ENCODE data around the gene SLC43A2. TPM values are rescaled to one million over a fixed set of nuclear protein-coding genes. Genes with fewer than 3 reads are reported as not detected.
A peak's percentile ranks its signal among the peaks of the same experiment; 100 is the strongest.
"Not testable (repeated sequence)": the region's sequence is repeated elsewhere in the genome, so short reads cannot be mapped to it uniquely, and the experiment has no call there.

The SLC43A2 gene
- total RNA-seq, 2 donors from 2014 or later = 5.1 to 7.4 TPM

DNA sequence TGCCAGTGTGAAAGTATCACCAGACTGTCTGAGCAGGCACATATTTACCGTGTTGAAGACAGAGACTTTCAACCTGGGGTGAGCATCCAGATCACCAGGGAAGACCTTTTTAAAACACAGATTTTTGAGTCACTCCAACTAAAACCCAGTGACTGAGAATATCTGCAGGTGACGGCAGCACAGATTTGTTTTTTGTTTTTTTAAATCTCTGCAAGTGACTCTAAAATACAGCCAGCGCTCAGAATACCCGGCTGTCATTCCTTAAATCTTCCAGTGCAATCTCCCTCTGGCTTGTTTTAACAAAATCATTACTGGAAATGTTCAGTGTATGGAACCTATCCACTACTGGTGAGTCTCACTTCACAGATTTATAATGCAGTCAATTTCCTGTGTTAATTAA, 92.9 kb downstream of the SLC43A2 start:
- Mint-ChIP-seq H3K4me1 (peaks cover 5% of the 10 kb centered on the region), H3K4me3 (no peak overlapping the region), H3K27ac (no peak overlapping the region), H3K36me3 (ENCODE audit: low read depth) (peaks cover 5% of the 10 kb centered on the region), H3K27me3 (no peaks in the 10 kb centered on the region)
- ATAC-seq (no peak), DNase-seq (no peak)
- H3K9me3 ChIP-seq (ENCODE audit: control insufficient read depth, low read length, poor library complexity, severe bottlenecking) = no peaks in the 10 kb centered on the region

GRCh38 chr17:1533661-1534325, 94.8 kb downstream of the SLC43A2 start:
- H3K27ac Mint-ChIP-seq = no peak overlapping the region
- no peak for DNase-seq
- peaks cover 8% of the 10 kb centered on the region for H3K36me3 Mint-ChIP-seq (ENCODE audit: low read depth)
- H3K4me3 Mint-ChIP-seq = no peak overlapping the region
- H3K27me3 Mint-ChIP-seq = no peaks in the 10 kb centered on the region
- ATAC-seq = no peak
- peaks cover 5% of the 10 kb centered on the region for H3K4me1 Mint-ChIP-seq
- H3K9me3 ChIP-seq (ENCODE audit: control insufficient read depth, low read length, poor library complexity, severe bottlenecking) = no peaks in the 10 kb centered on the region

DNA sequence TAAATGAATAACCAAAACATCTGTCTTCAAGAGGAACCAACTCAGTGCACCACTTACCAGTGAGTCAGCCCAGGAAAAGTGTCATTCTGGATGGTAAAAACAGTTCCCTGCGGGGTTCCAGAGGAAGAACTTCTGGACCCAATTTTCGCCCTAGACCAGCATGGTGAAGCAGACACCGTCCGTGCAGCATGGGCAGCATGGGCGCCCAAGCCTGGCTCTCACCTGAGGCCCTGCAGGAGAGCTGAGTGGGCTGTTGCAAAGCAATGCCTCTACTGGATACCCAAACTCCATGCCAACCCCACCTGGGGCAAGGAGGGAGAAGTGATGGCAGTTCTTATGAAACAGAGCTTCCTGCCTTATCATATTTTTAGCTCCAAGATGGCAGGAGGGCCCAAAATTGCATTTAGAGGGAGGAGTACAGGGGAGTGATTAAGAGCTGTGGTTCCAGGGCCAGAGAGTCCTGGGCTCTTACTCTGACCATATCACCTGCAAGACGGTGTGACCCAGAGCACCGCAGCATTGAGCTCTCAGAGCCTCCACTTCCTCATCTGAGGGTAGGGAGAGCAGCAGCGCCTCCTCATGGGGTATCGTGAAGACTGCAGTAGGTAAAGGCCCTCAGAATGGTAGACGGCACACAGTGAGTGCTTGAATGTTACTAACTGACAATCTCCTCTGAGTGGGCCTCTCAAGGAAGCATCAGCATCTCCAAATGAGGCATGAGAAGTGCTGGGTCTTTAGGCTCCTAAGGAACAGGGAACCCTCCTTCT, 95.6 kb downstream of the SLC43A2 start:
- H3K4me3 Mint-ChIP-seq = no peak overlapping the region
- H3K4me1 Mint-ChIP-seq = peaks cover 5% of the 10 kb centered on the region
- peaks cover 8% of the 10 kb centered on the region for H3K36me3 Mint-ChIP-seq (ENCODE audit: low read depth)
- H3K9me3 ChIP-seq (ENCODE audit: control insufficient read depth, low read length, poor library complexity, severe bottlenecking) = no peaks in the 10 kb centered on the region
- no peaks in the 10 kb centered on the region for H3K27me3 Mint-ChIP-seq
- peak in 2 of 3 donors; percentile 27 to 30 for DNase-seq
- H3K27ac Mint-ChIP-seq = peak overlapping the region; percentile 6
- ATAC-seq = peak; percentile 85

- Mint-ChIP-seq H3K27me3 (no peaks in the 10 kb centered on the region), H3K36me3 (ENCODE audit: low read depth) (peaks cover 8% of the 10 kb centered on the region), H3K27ac (peak overlapping the region; percentile 34)
Measured at GRCh38 chr17:1529863-1530262, 98.8 kb downstream of the SLC43A2 start.

DNA sequence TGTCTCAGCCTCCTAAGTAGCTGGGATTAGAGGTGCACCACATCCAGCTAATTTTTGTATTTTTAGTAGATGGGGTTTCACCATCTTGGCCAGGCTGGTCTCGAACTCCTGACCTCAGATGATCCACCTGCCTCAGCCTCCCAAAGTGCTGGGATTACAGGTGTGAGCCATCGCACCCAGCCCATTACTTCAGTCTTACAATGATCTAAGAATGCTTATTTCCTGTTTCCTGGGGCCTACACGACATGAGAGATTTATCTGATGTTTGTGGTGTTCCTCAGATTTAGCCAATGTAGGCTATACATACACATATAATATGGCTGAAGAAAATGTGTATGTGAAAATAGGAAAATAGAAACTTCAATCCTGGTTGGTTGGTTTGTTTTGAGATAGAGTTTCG, 101.8 kb downstream of the SLC43A2 start:
- peak overlapping the region; percentile 95 for H3K27ac Mint-ChIP-seq
- H3K9me3 ChIP-seq (ENCODE audit: control insufficient read depth, low read length, poor library complexity, severe bottlenecking); H3K27me3 Mint-ChIP-seq; DNase-seq; H3K36me3 Mint-ChIP-seq (ENCODE audit: low read depth): not testable (repeated sequence)
- peak overlapping the region; percentile 71 for H3K4me3 Mint-ChIP-seq
- H3K4me1 Mint-ChIP-seq = peaks cover 11% of the 10 kb centered on the region
- peak; percentile 79 for ATAC-seq

More at GRCh38 chr17:1529863-1530262, 98.8 kb downstream of the SLC43A2 start:
- no peaks in the 10 kb centered on the region for H3K9me3 ChIP-seq (ENCODE audit: control insufficient read depth, low read length, poor library complexity, severe bottlenecking)
- Mint-ChIP-seq H3K4me3 (no peak overlapping the region), H3K4me1 (peaks cover 16% of the 10 kb centered on the region)
- DNase-seq (no peak), ATAC-seq (no peak)

- Mint-ChIP-seq H3K4me1 (peaks cover 11% of the 10 kb centered on the region), H3K27ac (no peak overlapping the region), H3K27me3 (no peaks in the 10 kb centered on the region), H3K4me3 (no peak overlapping the region), H3K36me3 (ENCODE audit: low read depth) (no peaks in the 10 kb centered on the region)
- DNase-seq = no peak
- no peaks in the 10 kb centered on the region for H3K9me3 ChIP-seq (ENCODE audit: control insufficient read depth, low read length, poor library complexity, severe bottlenecking)
- no peak for ATAC-seq
Measured at GRCh38 chr17:1522626-1523025, 106.0 kb downstream of the SLC43A2 start.

- ATAC-seq (no peak), DNase-seq (no peak)
- Mint-ChIP-seq H3K4me1 (peaks cover 2% of the 10 kb centered on the region), H3K36me3 (ENCODE audit: low read depth) (no peaks in the 10 kb centered on the region), H3K4me3 (no peak overlapping the region), H3K27me3 (no peaks in the 10 kb centered on the region), H3K27ac (peak overlapping the region; percentile 21)
- H3K9me3 ChIP-seq (ENCODE audit: control insufficient read depth, low read length, poor library complexity, severe bottlenecking) = no peaks in the 10 kb centered on the region
Measured at GRCh38 chr17:1521086-1521640, 107.5 kb downstream of the SLC43A2 start.

DNA sequence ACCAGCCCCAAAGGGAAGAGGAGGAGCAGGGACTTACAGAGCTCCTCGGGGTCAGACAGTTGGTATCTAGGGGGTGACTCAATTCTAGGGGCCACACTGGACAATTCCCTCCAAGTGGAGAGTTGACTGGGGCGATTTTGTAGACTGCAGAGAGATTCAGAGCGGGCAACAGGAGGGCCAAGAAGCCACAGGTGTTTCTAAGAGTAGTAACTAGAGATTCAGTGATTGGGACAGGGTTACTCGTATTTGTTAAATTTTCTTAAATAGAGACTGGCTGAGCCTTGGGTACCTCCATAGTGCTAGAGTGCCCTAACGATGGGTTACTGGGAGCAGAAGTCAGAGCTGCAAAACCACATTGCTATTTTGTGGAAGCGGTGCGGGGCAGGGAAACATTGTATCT, 109.0 kb downstream of the SLC43A2 start:
- DNase-seq (no peak), ATAC-seq (no peak)
- Mint-ChIP-seq H3K36me3 (ENCODE audit: low read depth) (no peaks in the 10 kb centered on the region), H3K27ac (peak overlapping the region; percentile 9), H3K4me3 (no peak overlapping the region), H3K4me1 (peaks cover 9% of the 10 kb centered on the region), H3K27me3 (no peaks in the 10 kb centered on the region)
- H3K9me3 ChIP-seq (ENCODE audit: control insufficient read depth, low read length, poor library complexity, severe bottlenecking) = no peaks in the 10 kb centered on the region

Other genes with a start within 250 kb of the SLC43A2 start
- 100 to 1,000 TPM; 142 to 146 TPM for gene YWHAE, start 228.6 kb downstream of the SLC43A2 start, total RNA-seq
- gene CRK, start 172.6 kb downstream of the SLC43A2 start, total RNA-seq = 10 to 100 TPM; 14.8 to 17.4 TPM
- 10 to 100 TPM; 29.5 to 43.1 TPM for gene MYO1C, start 136.1 kb downstream of the SLC43A2 start, total RNA-seq
- 100 to 1,000 TPM; 172 to 189 TPM for gene INPP5K, start 112.2 kb downstream of the SLC43A2 start, total RNA-seq
- gene PITPNA, start 66.0 kb downstream of the SLC43A2 start, total RNA-seq = 10 to 100 TPM; 41.6 to 48.0 TPM
- gene SCARF1, start 16.9 kb upstream of the SLC43A2 start, total RNA-seq = 1 to 10 TPM; 1.6 to 2.3 TPM
- 1 to 10 TPM; 2.3 to 3.0 TPM for gene RILP, start 21.0 kb upstream of the SLC43A2 start, total RNA-seq
- gene PRPF8, start 56.0 kb upstream of the SLC43A2 start, total RNA-seq = 100 to 1,000 TPM; 451 to 472 TPM
- 1 to 10 TPM in 1 of 2 donors, under 1 TPM in 1; 0.26 to 1.4 TPM for gene TLCD2, start 81.5 kb upstream of the SLC43A2 start, total RNA-seq
- gene WDR81, start 95.9 kb upstream of the SLC43A2 start, total RNA-seq = 10 to 100 TPM; 38.2 to 41.2 TPM
- under 1 TPM; 0.29 to 0.67 TPM for gene SERPINF2, start 114.0 kb upstream of the SLC43A2 start, total RNA-seq
- under 1 TPM in 1 of 2 donors, not detected in 1; 0.52 TPM for gene SERPINF1, start 133.2 kb upstream of the SLC43A2 start, total RNA-seq
- gene SMYD4, start 201.1 kb upstream of the SLC43A2 start, total RNA-seq = 10 to 100 TPM; 16.0 to 16.8 TPM
- gene RPA1, start 201.2 kb upstream of the SLC43A2 start, total RNA-seq = 10 to 100 TPM; 67.4 to 81.4 TPM

Data from T-helper 17 cell (primary cell).